Astrocyte of the hippocampus (primary cell): ENCODE data around the gene C1orf167.

Source experiments
- DNase-seq: peaks from one replicate; pipeline ENCODE4 v3.0.0; 2011; ENCODE audit warnings: low read depth, low spot score

C1orf167 gene

GRCh38 chr1:11736746-11737639, 25.0 kb upstream of the C1orf167 start:
- peak; percentile 63 for DNase-seq

- no peak for DNase-seq
Measured at GRCh38 chr1:11738096-11738495, 23.9 kb upstream of the C1orf167 start.

GRCh38 chr1:11738783-11739182, 23.2 kb upstream of the C1orf167 start:
- no peak for DNase-seq

- DNase-seq: no peak
Measured at GRCh38 chr1:11740258-11741192, 21.5 kb upstream of the C1orf167 start.

GRCh38 chr1:11741482-11741881, 20.5 kb upstream of the C1orf167 start:
- no peak for DNase-seq

- DNase-seq: peak; percentile 36
Measured at GRCh38 chr1:11741919-11742558, 20.0 kb upstream of the C1orf167 start.

GRCh38 chr1:11744287-11744686, 17.7 kb upstream of the C1orf167 start:
- DNase-seq: no peak

GRCh38 chr1:11746092-11746491, 15.9 kb upstream of the C1orf167 start:
- DNase-seq: no peak

- no peak for DNase-seq
Measured at GRCh38 chr1:11746795-11747487, 15.1 kb upstream of the C1orf167 start.

GRCh38 chr1:11748294-11749202, 13.4 kb upstream of the C1orf167 start:
- DNase-seq: no peak

- DNase-seq: peak; percentile 56
Measured at GRCh38 chr1:11749203-11749689, 12.7 kb upstream of the C1orf167 start.

GRCh38 chr1:11749996-11750395, 12.0 kb upstream of the C1orf167 start:
- no peak for DNase-seq

- DNase-seq: no peak
Measured at GRCh38 chr1:11751087-11751486, 10.9 kb upstream of the C1orf167 start.

GRCh38 chr1:11752359-11753088, 9.5 kb upstream of the C1orf167 start:
- DNase-seq: no peak

GRCh38 chr1:11753555-11754208, 8.3 kb upstream of the C1orf167 start:
- peak; percentile 59 for DNase-seq

- DNase-seq: no peak
Measured at GRCh38 chr1:11757047-11757446, 4.9 kb upstream of the C1orf167 start.

- DNase-seq: no peak
Measured at GRCh38 chr1:11759791-11760190, 2.2 kb upstream of the C1orf167 start.

GRCh38 chr1:11761285-11761684, 708 bp upstream of the C1orf167 start:
- DNase-seq: no peak

GRCh38 chr1:11764115-11764514, 2.1 kb downstream of the C1orf167 start:
- no peak for DNase-seq
